WTC11 (cell line): ENCODE data around the gene IL11RA.

Experiments used
- ATF1 ChIP-seq: sonication (generic); formaldehyde crosslinking; IDR thresholded peaks from 2 replicates; pipeline ENCODE4 v1.8.1; 2023; ENCODE audit warnings: mild to moderate bottlenecking, moderate library complexity, missing genetic modification reagents
- NR2C2 ChIP-seq: sonication (generic); formaldehyde crosslinking; IDR thresholded peaks from 2 replicates; pipeline ENCODE4 v1.8.0; 2022; ENCODE audit warnings: mild to moderate bottlenecking, missing genetic modification reagents
- TF ChIP-seq, protein P1 (sequence below): sonication (generic); formaldehyde crosslinking; IDR thresholded peaks from 2 replicates; pipeline ENCODE4 v1.8.1; 2022; ENCODE audit warnings: low read depth, missing genetic modification reagents, borderline replicate concordance
- TF ChIP-seq, protein P2 (sequence below): sonication (generic); formaldehyde crosslinking; IDR thresholded peaks from 2 replicates; pipeline ENCODE4 v1.8.1; 2023; ENCODE audit warnings: mild to moderate bottlenecking, missing genetic modification reagents, moderate library complexity
- TF ChIP-seq, protein P3 (sequence below): fragments of 200-600 bp; IDR thresholded peaks from 2 replicates; pipeline ENCODE4 v1.8.0; 2022; ENCODE audit warnings: antibody characterized with exemption

DNA sequence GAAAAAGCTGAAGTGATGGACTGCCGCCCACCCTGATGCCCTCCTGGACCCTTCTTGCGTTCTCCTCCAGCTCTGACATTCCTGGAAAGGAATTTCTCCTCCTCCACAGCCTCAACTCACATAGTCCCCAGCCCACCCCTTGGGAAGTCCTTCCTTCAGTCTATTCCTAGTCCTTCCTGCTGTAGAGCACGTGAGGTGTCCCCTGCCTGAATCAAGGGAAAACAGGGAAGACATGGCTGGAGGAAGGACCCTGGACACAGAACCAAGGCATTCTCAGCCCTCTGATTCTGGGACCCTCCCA, 26.8 kb upstream of the IL11RA start:
- TF ChIP-seq, protein P1, sequence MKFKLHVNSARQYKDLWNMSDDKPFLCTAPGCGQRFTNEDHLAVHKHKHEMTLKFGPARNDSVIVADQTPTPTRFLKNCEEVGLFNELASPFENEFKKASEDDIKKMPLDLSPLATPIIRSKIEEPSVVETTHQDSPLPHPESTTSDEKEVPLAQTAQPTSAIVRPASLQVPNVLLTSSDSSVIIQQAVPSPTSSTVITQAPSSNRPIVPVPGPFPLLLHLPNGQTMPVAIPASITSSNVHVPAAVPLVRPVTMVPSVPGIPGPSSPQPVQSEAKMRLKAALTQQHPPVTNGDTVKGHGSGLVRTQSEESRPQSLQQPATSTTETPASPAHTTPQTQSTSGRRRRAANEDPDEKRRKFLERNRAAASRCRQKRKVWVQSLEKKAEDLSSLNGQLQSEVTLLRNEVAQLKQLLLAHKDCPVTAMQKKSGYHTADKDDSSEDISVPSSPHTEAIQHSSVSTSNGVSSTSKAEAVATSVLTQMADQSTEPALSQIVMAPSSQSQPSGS (CRISPR knock-in tag): no peak
- TF ChIP-seq NR2C2 (CRISPR knock-in tag): no peak
- TF ChIP-seq, protein P2, sequence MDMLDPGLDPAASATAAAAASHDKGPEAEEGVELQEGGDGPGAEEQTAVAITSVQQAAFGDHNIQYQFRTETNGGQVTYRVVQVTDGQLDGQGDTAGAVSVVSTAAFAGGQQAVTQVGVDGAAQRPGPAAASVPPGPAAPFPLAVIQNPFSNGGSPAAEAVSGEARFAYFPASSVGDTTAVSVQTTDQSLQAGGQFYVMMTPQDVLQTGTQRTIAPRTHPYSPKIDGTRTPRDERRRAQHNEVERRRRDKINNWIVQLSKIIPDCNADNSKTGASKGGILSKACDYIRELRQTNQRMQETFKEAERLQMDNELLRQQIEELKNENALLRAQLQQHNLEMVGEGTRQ (CRISPR knock-in tag): no peak
- TF ChIP-seq, protein P3, sequence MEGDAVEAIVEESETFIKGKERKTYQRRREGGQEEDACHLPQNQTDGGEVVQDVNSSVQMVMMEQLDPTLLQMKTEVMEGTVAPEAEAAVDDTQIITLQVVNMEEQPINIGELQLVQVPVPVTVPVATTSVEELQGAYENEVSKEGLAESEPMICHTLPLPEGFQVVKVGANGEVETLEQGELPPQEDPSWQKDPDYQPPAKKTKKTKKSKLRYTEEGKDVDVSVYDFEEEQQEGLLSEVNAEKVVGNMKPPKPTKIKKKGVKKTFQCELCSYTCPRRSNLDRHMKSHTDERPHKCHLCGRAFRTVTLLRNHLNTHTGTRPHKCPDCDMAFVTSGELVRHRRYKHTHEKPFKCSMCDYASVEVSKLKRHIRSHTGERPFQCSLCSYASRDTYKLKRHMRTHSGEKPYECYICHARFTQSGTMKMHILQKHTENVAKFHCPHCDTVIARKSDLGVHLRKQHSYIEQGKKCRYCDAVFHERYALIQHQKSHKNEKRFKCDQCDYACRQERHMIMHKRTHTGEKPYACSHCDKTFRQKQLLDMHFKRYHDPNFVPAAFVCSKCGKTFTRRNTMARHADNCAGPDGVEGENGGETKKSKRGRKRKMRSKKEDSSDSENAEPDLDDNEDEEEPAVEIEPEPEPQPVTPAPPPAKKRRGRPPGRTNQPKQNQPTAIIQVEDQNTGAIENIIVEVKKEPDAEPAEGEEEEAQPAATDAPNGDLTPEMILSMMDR: no peak
- TF ChIP-seq ATF1 (CRISPR knock-in tag): no peak
